Muscle of leg (tissue), 16 donors: ENCODE data around the gene HIP1R. TPM values are rescaled to one million over a fixed set of nuclear protein-coding genes. Genes with fewer than 3 reads are reported as not detected.

Experiments used
- DNase-seq: peaks from one replicate; pipeline ENCODE4 v3.0.0; 2013
- H3K27ac ChIP-seq: one replicate; pipeline ENCODE4 v1.5.1; 2013; ENCODE audit warnings: mild to moderate bottlenecking, low read length, control low read depth
- H3K27me3 ChIP-seq: one replicate; pipeline ENCODE4 v1.6.1; 2013; ENCODE audit warnings: low read length; ENCODE audit not compliant: control insufficient read depth, insufficient read depth
- H3K36me3 ChIP-seq: one replicate; pipeline ENCODE4 v1.6.1; 2013; ENCODE audit warnings: low read length; ENCODE audit not compliant: control insufficient read depth, insufficient read depth
- H3K4me1 ChIP-seq: one replicate; pipeline ENCODE4 v1.6.1; 2013; ENCODE audit warnings: low read length; ENCODE audit not compliant: control insufficient read depth, insufficient read depth
- H3K4me3 ChIP-seq: one replicate; pipeline ENCODE4 v1.5.1; 2013; ENCODE audit warnings: low read length, control low read depth
- H3K9me3 ChIP-seq: replicated peaks from 2 replicates; pipeline ENCODE4 v1.6.1; 2013; ENCODE audit warnings: low read depth, low read length; ENCODE audit not compliant: control insufficient read depth
- WGBS: methylation state at CpG from one replicate; pipeline ENCODE4 v1.1.5; 2013; ENCODE audit warnings: missing lambda C conversion rate; ENCODE audit not compliant: insufficient coverage; 5-methylcytosine and 5-hydroxymethylcytosine counted together
- long read RNA-seq, 11 donors: transcript quantifications; one replicate each; lab custom pipeline, GENCODE V29; 2026
- polyA plus RNA-seq, 8 donors: library from polyadenylated mRNA; unstranded; fragments of 120-200 nt; gene quantifications; one replicate each; pipeline versions ENCODE4 v1.2.1 to v1.2.3, GENCODE V29; 2013; ENCODE audit warnings: inconsistent platforms in 1 of 8, low replicate concordance in 1 of 8; ENCODE audit not compliant: insufficient read length in 8 of 8, insufficient read depth in 1 of 8
- total RNA-seq: library from RNA; stranded (reverse); fragments of 120-200 nt; gene quantifications from one replicate; pipeline ENCODE4 v1.2.4, GENCODE V29; 2013

Gene HIP1R, protein sequence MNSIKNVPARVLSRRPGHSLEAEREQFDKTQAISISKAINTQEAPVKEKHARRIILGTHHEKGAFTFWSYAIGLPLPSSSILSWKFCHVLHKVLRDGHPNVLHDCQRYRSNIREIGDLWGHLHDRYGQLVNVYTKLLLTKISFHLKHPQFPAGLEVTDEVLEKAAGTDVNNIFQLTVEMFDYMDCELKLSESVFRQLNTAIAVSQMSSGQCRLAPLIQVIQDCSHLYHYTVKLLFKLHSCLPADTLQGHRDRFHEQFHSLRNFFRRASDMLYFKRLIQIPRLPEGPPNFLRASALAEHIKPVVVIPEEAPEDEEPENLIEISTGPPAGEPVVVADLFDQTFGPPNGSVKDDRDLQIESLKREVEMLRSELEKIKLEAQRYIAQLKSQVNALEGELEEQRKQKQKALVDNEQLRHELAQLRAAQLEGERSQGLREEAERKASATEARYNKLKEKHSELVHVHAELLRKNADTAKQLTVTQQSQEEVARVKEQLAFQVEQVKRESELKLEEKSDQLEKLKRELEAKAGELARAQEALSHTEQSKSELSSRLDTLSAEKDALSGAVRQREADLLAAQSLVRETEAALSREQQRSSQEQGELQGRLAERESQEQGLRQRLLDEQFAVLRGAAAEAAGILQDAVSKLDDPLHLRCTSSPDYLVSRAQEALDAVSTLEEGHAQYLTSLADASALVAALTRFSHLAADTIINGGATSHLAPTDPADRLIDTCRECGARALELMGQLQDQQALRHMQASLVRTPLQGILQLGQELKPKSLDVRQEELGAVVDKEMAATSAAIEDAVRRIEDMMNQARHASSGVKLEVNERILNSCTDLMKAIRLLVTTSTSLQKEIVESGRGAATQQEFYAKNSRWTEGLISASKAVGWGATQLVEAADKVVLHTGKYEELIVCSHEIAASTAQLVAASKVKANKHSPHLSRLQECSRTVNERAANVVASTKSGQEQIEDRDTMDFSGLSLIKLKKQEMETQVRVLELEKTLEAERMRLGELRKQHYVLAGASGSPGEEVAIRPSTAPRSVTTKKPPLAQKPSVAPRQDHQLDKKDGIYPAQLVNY
- total RNA-seq (6.6 TPM), polyA plus RNA-seq (10 to 100 TPM in 2 of 8 donors, 1 to 10 TPM in 6; 7.1 to 10.3 (median 8.2) TPM)
- long read RNA-seq, donor 1, full-length matches to known transcripts, result 1 of 1 reads
- long read RNA-seq, donor 1, partial matches to known transcripts, result 0 of 1 reads
- long read RNA-seq, donor 1, other reads (novel, unspliced or antisense), result 0 of 1 reads
- long read RNA-seq, donor 2, result 0 reads
- long read RNA-seq, donor 3, result 0 reads
- long read RNA-seq, donor 4, full-length matches to known transcripts, result 1 of 1 reads
- long read RNA-seq, donor 4, partial matches to known transcripts, result 0 of 1 reads
- long read RNA-seq, donor 4, other reads (novel, unspliced or antisense), result 0 of 1 reads
- long read RNA-seq, donor 5, full-length matches to known transcripts, result 3 of 3 reads
- long read RNA-seq, donor 5, partial matches to known transcripts, result 0 of 3 reads
- long read RNA-seq, donor 5, other reads (novel, unspliced or antisense), result 0 of 3 reads
- long read RNA-seq, donor 6, full-length matches to known transcripts, result 1 of 1 reads
- long read RNA-seq, donor 6, partial matches to known transcripts, result 0 of 1 reads
- long read RNA-seq, donor 6, other reads (novel, unspliced or antisense), result 0 of 1 reads
- long read RNA-seq, donor 7, full-length matches to known transcripts, result 1 of 1 reads
- long read RNA-seq, donor 7, partial matches to known transcripts, result 0 of 1 reads
- long read RNA-seq, donor 7, other reads (novel, unspliced or antisense), result 0 of 1 reads
- long read RNA-seq, donor 8, result 0 reads
- long read RNA-seq, donor 9, result 0 reads
- long read RNA-seq, donor 10, result 0 reads
- long read RNA-seq, donor 11, full-length matches to known transcripts, result 1 of 1 reads
- long read RNA-seq, donor 11, partial matches to known transcripts, result 0 of 1 reads
- long read RNA-seq, donor 11, other reads (novel, unspliced or antisense), result 0 of 1 reads

DNA sequence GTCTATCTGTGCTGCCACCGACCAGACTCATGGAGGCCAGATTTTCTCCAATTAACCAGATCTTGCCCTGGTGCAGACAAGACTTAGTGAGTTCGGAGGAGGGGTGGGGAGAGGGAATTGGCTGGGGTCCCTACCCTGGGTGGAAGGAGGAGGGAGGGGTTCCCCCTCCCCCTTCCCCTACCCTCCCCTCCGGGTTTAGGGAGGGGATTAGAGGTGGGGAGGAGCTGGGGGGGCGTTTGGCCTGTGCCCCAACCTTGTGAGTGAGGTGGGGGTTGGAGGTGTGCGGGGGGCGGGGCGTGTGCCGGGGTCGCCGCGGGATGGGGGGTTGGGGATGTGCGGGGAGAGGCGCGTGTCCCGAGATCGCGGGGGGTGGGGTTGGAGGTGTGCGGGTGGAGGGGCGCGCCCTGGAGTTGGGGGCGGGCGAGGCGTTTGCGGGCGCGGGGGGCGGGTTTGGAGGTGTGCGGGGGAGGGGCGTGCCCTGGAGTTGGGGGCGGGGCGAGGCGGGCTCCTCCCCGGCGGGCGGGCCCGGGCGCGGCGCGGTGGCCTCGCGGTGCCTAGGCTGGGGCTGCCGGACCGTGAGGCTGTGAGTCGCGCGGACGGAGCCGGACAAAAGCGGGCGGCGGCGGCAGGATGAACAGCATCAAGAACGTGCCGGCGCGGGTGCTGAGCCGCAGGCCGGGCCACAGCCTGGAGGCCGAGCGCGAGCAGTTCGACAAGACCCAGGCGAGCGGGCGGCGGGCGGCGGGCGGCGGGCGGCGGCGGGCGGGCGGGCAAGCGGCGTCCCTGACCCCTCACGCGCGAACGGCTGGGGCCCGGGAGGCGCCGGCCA is at the start of gene HIP1R:
Gene HIP1R, plus strand, starts transcription at position 537 of the 829 bp plus-strand sequence. Its CDS starts 94 bp downstream, at position 631.
- H3K27me3 ChIP-seq, result peaks cover 25% of the 10 kb centered on the region
- under 1% methylated on average over 57 of the region's 85 CpGs for WGBS
- no peaks in the 10 kb centered on the region for H3K36me3 ChIP-seq
- peak within 1 kb of the TSS; percentile 42 for H3K4me3 ChIP-seq
- peak; percentile 31 for DNase-seq
- H3K27ac ChIP-seq, result peak within 1 kb of the TSS; percentile 54
- H3K4me1 ChIP-seq, result peaks cover 17% of the 10 kb centered on the region
- H3K9me3 ChIP-seq, result no peaks in the 10 kb centered on the region

DNA sequence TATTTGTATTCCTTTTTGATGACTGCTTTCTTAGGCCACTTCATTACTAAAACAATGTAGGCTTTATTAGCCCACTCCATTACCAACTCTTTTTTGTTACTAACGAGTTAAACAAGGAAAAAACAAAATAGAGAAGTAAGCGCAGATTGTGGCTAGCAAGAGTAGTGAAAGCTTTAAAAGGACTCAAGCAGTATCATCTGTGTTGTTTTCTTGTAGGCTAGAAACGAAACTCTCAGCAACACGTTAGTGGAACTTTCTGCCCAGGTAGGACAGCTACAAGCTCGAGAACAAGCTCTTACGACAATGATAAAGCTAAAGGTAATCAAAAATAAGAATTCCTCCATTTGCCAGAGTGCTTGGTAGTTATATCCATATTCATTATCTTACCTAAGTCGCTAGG is 49.8 kb upstream of the HIP1R start:
- Histone ChIP-seq H3K27ac (no peak overlapping the region), H3K4me1 (no peaks in the 10 kb centered on the region), H3K9me3 (no peaks in the 10 kb centered on the region), H3K4me3 (no peak overlapping the region), H3K36me3 (no peaks in the 10 kb centered on the region), H3K27me3 (no peaks in the 10 kb centered on the region)
- no CpG with 5 or more reads among the region's 7 CpGs for WGBS
- no peak for DNase-seq

DNA sequence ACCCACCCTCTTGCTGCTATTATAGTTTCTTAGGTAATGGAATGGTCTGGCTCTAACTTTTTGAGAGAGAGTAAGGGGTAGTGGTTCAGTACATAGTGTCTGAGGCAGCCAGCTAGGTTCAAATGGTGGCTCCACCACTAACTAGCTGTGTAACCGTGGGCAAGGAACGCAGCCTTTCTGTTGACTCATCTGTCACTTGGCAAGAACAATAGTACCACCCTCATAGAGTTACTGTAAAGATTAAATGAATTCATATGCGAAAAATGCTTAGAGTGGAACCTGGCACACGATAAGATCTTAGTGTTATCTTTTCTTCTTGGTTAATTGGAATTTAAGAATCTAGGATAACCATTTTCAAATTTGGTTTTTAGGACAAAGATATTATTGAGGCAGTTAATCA is 46.9 kb upstream of the HIP1R start:
- DNase-seq, result no peak
- H3K9me3 ChIP-seq, result no peaks in the 10 kb centered on the region
- 80% methylated on average over 2 of the region's 4 CpGs for WGBS
- no peaks in the 10 kb centered on the region for H3K27me3 ChIP-seq
- H3K27ac ChIP-seq, result no peak overlapping the region
- no peaks in the 10 kb centered on the region for H3K36me3 ChIP-seq
- H3K4me3 ChIP-seq, result no peak overlapping the region
- H3K4me1 ChIP-seq, result no peaks in the 10 kb centered on the region

DNA sequence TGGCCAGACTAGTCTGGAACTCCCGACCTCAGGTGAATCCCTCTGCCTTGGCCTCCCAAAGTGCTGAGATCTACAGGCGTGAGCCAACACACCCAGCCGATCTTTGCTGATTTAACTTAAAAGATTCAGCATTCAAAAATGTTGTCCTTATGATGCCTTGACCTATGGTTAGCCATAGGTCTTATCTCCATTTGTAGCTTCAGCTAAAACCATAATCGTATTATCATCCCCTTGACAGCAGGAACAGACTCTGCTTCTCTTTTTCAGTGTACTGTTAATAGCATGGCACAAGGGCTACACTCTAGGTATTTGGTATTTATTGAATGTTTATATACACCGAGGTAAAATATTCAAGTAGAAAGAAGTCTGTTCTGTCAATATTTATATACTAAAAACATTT is 45.6 kb upstream of the HIP1R start:
- no peaks in the 10 kb centered on the region for H3K27me3 ChIP-seq

DNA sequence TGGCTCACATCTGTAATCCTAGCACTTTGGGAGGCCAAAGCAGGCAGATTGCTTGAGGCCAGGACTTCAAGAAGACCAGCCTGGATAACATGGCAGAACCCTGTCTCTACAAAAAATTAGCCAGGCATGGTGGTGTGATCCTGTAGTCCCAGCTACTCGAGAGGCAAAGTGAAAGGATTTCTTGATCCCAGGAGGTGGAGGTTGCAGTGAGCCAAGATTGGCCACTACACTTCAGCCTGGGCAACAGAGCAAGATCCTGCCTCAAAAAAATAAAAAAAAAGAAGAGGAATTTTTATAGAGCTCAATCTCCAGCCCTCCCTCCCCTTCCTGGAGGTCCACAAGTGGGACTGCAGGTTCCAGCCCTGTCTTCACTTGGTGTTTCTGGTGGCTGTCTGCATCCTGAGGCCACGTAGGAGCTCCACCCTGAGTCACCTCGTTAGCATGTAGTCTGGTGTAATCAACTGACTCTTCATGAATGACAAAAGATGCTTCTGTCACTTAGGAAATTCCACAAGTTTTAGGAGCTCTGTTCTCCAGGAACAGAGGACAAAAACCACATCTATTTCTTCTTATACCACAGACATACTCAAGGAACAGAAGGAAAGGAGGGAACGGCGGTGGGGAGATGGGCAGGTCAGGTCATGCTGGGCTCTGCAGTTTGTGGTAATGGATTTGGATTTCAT is 44.7 kb upstream of the HIP1R start:
- H3K4me1 ChIP-seq, result no peaks in the 10 kb centered on the region
- H3K4me3 ChIP-seq, result no peak overlapping the region
- 65% methylated on average over 3 of the region's 5 CpGs for WGBS
- DNase-seq, result no peak
- H3K9me3 ChIP-seq, result no peaks in the 10 kb centered on the region
- no peaks in the 10 kb centered on the region for H3K27me3 ChIP-seq
- H3K36me3 ChIP-seq, result no peaks in the 10 kb centered on the region
- H3K27ac ChIP-seq, result no peak overlapping the region

More for the DNA sequence above, 45.6 kb upstream of the HIP1R start:
- H3K9me3 ChIP-seq, result no peaks in the 10 kb centered on the region
- H3K4me3 ChIP-seq, result no peak overlapping the region
- WGBS, result 83% methylated on average over 3 of the region's 5 CpGs
- H3K4me1 ChIP-seq, result no peaks in the 10 kb centered on the region
- no peak for DNase-seq
- no peak overlapping the region for H3K27ac ChIP-seq
- no peaks in the 10 kb centered on the region for H3K36me3 ChIP-seq

DNA sequence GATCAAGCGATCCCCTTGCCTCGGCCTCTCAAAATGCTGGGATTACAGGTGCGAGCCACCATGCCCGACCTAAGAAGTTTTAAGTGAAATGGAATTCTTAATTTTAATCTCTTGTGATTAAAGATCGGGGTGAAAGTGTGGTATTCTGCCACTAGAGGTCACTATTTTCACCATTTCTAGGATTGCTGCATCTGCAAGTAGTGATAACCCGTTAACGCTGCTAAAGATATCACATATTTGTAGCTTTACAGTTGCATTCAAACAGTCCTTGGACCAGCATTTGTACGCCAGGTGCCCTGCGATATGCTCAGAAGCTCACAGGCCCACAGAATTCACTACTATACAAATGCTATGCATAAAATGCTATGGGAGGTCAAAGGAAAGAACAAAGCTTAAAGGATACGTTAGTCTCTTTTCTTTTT is 41.6 kb upstream of the HIP1R start:
- Histone ChIP-seq H3K4me1 (no peaks in the 10 kb centered on the region), H3K9me3 (no peaks in the 10 kb centered on the region), H3K36me3 (no peaks in the 10 kb centered on the region), H3K27me3 (no peaks in the 10 kb centered on the region), H3K4me3 (no peak overlapping the region), H3K27ac (no peak overlapping the region)
- WGBS, result 19% methylated on average over 4 of the region's 10 CpGs
- peak; percentile 56 for DNase-seq

DNA sequence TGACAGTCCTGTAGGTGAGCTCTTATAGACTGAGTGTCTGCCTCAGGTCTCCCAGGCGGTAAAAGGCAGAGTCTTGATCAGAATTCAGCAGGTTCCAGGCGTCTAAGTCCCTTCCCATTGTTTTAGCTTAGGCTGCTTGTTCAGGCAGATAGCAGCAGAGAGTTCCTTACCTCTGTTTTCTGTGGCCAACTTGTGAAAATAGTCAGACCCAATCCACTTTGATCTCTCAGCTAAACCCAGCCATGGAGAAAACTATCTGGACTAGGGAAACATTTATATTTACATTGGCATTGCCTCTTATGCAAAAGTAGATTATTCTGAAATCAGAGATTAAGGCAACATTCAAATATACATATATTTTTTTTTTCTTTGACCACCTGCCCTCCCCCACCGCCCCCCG is 39.5 kb upstream of the HIP1R start:
- no peak for DNase-seq
- no peaks in the 10 kb centered on the region for H3K9me3 ChIP-seq
- H3K36me3 ChIP-seq, result no peaks in the 10 kb centered on the region
- H3K4me1 ChIP-seq, result no peaks in the 10 kb centered on the region
- whole genome bisulfite sequencing, result 55% methylated on average over 2 of the region's 4 CpGs
- H3K4me3 ChIP-seq, result no peak overlapping the region
- H3K27me3 ChIP-seq, result no peaks in the 10 kb centered on the region
- H3K27ac ChIP-seq, result no peak overlapping the region

DNA sequence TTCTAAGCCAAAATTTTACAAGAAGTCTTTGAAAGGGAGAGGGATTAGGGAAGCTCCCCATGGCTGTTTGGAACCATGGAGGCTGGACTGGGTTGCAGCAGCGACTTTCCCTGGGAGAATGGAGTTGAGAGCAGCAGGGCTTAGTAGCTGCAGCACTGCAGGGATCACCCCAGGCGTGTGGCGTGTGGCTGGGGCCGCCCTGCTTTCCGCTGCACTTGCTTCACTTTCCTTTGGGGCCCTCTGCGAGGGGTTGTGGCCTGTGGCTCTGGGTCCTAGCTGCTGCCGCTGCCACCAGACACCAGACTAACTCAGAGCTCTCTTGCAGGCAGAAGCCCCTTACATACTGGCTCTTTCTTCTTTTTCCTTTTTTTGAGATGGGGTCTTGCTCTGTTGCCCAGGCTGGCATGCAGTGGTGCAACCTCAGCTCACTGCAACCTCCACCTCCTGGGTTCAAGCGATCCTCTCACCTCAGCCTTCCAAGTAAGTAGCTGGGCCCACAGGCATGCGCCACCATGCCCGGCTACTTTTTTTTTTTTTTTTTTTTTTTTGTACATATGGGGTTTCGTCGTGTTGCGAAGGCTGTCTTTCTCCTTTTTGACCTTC is 35.5 kb upstream of the HIP1R start:
- no peaks in the 10 kb centered on the region for H3K27me3 ChIP-seq
- no peak for DNase-seq
- no peak overlapping the region for H3K27ac ChIP-seq
- H3K9me3 ChIP-seq, result no peaks in the 10 kb centered on the region
- no peak overlapping the region for H3K4me3 ChIP-seq
- no peaks in the 10 kb centered on the region for H3K4me1 ChIP-seq
- 31% methylated on average over 7 of the region's 13 CpGs for WGBS
- H3K36me3 ChIP-seq, result no peaks in the 10 kb centered on the region
